GM06990 (cell line): ENCODE measurements around the gene MBD2.

Experiments
- DNase-seq: peaks from one replicate; pipeline ENCODE4 v3.0.0-alpha.2; 2011; ENCODE audit not compliant: insufficient read length; ENCODE audit errors: extremely low read depth
- H3K27me3 ChIP-seq: replicated peaks from 2 replicates; pipeline ENCODE4 v1.6.0; 2011; ENCODE audit warnings: low read length; ENCODE audit not compliant: control insufficient read depth, insufficient read depth
- H3K36me3 ChIP-seq: 2 replicates; pipeline ENCODE4 v1.5.1; 2011; ENCODE audit warnings: low read length; ENCODE audit not compliant: control insufficient read depth, insufficient read depth
- H3K4me3 ChIP-seq: replicated peaks from 2 replicates; pipeline ENCODE4 v1.5.1; 2011; ENCODE audit warnings: low read depth, mild to moderate bottlenecking, control low read depth, low read length
- TF ChIP-seq, protein P1 (sequence below): IDR thresholded peaks from 2 replicates; pipeline ENCODE4 v1.5.1; 2011; ENCODE audit warnings: low read length, control low read depth, mild to moderate bottlenecking, inconsistent platforms; ENCODE audit not compliant: insufficient read depth, poor library complexity, severe bottlenecking

The MBD2 gene

DNA sequence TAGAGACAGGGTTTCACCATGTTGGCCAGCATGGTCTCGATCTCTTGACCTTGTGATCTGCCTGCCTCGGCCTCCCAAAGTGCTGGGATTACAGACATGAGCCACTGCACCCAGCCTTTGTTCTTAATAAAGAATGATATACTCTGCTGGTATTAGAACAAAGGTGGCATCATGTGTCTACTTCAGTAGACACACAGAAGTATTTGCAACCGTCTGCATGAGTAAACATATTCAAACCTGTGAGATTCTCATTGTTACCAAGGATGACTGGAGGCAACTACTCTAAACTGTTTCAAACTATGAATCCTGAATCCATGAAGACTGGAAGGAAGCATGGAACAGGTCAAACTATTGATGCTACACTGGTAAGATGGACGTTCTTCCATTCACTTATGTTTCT lies 32.1 kb downstream of the MBD2 start:
- DNase-seq, result no peak
- TF ChIP-seq, protein P1, sequence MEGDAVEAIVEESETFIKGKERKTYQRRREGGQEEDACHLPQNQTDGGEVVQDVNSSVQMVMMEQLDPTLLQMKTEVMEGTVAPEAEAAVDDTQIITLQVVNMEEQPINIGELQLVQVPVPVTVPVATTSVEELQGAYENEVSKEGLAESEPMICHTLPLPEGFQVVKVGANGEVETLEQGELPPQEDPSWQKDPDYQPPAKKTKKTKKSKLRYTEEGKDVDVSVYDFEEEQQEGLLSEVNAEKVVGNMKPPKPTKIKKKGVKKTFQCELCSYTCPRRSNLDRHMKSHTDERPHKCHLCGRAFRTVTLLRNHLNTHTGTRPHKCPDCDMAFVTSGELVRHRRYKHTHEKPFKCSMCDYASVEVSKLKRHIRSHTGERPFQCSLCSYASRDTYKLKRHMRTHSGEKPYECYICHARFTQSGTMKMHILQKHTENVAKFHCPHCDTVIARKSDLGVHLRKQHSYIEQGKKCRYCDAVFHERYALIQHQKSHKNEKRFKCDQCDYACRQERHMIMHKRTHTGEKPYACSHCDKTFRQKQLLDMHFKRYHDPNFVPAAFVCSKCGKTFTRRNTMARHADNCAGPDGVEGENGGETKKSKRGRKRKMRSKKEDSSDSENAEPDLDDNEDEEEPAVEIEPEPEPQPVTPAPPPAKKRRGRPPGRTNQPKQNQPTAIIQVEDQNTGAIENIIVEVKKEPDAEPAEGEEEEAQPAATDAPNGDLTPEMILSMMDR, result no peak
- Histone ChIP-seq H3K27me3 (no peaks in the 10 kb centered on the region), H3K36me3 (peaks cover 4% of the 10 kb centered on the region), H3K4me3 (no peak overlapping the region)

DNA sequence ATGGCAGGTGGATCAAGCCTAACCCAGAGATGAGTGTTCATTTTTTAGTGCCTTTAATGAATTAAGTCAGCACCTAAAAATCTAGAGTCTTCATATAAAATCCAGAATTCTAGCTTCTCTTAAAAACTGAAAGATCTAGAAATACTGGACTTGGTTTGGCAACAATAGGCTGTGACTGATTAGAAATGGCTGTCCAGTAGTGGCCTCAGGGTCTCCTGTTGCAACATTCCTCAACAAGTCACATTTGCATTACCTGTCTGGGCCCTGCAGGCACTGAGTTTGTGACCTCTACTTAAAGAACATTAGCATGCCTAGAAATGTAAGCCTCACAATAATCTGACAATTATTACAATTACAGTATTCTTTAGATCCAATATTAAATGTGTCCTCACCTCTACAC lies 33.1 kb downstream of the MBD2 start:
- DNase-seq, result no peak
- Histone ChIP-seq H3K4me3 (no peak overlapping the region), H3K27me3 (no peaks in the 10 kb centered on the region), H3K36me3 (peaks cover 3% of the 10 kb centered on the region)
- TF ChIP-seq, protein P1, result no peak

DNA sequence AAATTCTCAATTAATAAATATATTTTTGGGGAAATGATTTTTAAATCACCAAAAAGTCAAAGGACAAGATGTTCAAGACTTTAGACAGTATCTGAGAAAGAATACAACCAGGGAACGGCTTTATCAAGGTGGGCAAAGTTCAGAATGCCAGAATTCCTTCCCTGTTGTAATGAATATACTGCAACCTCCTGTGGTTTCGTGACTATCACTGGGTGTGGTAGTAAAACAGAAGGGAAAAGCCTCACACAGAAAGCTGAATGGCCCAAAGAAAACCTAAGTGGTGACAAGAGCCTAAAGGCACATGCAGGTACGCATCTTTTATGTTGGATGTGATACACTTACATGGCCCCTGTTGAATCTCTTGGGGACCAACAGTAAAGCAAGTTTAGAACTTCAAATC lies 37.1 kb downstream of the MBD2 start:
- Histone ChIP-seq H3K36me3 (peaks cover 6% of the 10 kb centered on the region), H3K27me3 (no peaks in the 10 kb centered on the region), H3K4me3 (no peak overlapping the region)
- TF ChIP-seq, protein P1, result no peak
- DNase-seq, result no peak

DNA sequence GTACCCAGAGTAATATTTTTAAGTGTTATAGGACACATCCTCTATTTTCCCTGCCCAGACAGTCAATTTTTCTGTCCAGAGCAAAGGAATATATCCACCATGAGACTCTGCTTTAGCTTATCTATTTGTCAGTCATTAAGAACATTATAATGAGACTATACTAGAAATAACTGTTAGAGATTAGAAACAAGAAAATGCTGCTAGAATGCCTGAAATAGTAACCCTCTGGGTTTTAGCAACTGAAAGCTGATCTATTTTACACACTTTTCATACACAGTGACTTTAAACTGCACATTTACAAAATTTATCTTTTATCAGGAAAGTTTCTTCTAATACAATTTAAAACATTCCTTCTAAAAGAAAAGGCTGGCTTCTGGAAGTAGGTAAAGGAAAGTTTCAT lies 39.6 kb downstream of the MBD2 start:
- no peak for DNase-seq
- H3K27me3 ChIP-seq, result no peaks in the 10 kb centered on the region
- TF ChIP-seq, protein P1, result no peak
- peak overlapping the region; percentile 14 for H3K4me3 ChIP-seq
- peaks cover 6% of the 10 kb centered on the region for H3K36me3 ChIP-seq

DNA sequence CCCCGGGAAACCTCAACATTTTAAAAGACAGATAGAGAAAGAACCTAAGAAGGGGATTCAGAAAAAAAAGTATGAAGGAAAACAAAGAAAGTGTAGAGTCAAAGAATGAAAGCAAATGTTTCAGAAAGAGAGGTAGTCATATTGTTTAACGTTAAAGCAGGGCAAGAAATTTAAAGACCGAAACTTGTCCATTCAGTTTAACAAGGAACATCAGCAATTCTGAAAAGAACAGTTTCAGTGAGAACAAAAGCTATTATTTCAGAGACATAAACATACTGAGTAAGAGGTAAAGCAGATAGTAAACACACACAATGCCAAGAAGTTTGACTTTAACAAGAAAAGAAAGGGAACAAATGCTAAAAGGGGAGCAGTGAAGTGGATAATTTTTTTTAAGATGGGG lies 41.1 kb downstream of the MBD2 start:
- Histone ChIP-seq H3K27me3 (no peaks in the 10 kb centered on the region), H3K36me3 (peaks cover 6% of the 10 kb centered on the region), H3K4me3 (no peak overlapping the region)
- TF ChIP-seq, protein P1, result no peak
- no peak for DNase-seq
